GM19468 (cell line): Measurements from ENCODE around the gene PARD3B.

Experiments
- ATAC-seq: cut with Tn5 transposase; IDR thresholded peaks from one replicate; pipeline ENCODE4 v1.9.1; 2021; ENCODE audit warnings: mild to moderate bottlenecking, moderate library complexity, moderate number of reproducible peaks; ENCODE audit not compliant: unreplicated experiment; ENCODE audit errors: extremely low read depth

Gene PARD3B

DNA sequence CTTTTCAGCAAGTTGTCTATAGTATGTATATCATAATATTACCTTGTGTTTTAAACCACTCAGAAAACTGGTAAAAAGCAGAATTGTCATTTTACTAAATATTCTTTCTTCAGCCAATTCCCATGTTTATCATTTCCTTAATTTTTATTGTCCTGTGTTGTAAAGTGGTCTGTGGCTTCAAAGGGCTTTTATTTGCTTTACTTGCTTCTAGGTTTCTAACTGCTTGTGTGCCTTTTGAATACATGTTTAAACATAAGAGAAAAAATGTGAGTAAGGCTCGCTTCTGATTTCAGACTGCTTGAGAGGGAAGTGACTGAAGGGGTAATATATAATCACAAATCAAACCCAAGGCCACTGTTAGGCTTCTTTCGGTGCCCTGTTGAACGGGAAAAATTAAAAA is 729.5 kb downstream of the PARD3B start:
- ATAC-seq, result no peak

DNA sequence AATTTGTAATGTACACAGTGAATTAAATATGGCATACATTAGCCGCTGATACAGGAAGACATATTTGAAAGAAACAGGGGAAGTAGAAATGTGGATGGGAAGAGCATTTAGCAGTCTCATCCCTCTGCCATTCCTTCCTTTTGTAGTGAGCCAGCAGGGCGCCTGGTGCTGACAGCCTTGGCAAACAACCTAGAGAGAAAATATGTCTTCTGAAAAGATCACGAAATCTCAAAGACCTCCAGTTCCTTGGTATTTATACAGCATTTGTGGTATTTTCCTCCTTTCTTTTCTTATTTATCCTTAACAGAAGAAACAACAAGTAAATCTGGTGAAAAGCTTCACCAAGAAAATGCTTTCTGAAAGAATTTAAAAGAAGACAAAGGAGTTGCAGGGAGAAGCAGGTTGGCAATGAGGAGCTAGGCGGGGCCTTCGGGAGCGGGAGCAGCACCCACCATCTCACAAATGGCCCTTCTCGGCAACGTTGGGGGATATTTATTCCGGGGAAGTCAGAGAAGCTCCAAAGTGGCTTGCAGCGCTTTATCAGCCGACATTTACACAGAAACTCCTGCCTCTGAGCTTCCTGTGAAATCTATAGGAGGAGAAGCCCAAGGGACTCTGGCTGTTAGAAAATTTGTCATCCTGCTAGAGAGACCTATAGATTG is 731.0 kb downstream of the PARD3B start:
- ATAC-seq, result no peak

- ATAC-seq, result no peak
Observed at GRCh38 chr2:205280596-205281236, 735.4 kb downstream of the PARD3B start.

DNA sequence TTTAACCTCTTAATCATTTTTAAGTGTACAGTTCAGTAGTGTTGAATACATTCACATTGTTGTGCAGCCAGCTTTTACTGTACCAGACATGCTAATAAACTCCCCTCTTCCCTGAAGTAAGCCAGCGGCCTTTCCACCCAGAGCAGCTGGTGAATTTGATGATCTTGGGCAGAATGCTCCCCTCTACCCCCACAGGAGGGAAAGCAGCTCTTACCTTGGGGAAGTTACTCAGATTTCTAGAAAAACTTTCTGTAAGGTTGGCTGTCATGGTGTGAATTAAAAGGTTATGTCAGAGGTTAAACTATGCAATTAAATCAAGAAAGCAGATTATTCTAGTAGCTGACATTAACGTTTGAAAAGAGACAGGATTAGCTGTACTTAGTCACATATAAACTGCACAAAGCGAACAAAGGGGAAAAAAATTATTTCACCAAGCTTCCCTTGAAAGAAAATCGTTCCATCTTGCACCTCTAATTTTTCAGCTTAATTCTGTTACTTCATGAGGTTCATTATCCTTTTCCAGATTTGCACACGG is 738.5 kb downstream of the PARD3B start:
- ATAC-seq, result no peak

DNA sequence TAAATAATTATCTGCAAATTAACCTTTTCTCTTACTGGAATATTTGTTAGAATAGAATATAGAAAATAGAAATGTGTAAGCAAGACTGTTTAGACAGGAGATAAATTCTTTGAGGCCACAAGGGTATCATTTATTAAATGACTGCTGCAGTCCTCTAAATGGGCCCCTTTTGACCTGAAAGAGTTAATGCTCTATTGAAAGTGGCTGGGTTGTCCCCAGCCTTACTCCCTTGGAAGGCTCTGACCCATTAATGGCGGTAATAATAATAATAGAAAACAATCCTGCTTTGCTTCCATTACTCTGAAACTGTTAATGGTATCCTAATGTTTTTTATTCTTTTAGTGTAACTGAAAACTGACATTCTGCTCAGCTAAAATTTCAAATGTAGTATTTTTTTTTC is 739.1 kb downstream of the PARD3B start:
- ATAC-seq, result no peak

GRCh38 chr2:205287316-205287715 is 742.0 kb downstream of the PARD3B start:
- ATAC-seq, result no peak

DNA sequence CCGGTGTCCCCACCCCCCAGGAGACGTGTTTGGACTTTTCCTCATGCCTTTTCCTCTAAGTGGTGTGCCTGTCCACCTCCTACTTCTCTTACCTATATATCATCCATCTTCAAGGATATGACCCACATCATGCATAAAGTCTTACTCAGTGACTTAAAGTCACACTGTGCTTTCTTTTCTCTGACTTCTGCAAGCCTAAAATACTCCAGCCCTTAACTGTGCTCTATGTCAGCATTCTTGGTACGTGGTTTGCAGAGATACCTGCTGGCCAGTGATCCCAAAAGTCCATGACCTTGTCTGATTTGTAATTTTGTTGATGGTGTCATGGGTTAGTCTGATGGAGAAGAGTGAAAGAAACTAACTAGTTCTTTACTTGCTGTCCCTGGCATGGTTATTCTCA is 743.4 kb downstream of the PARD3B start:
- ATAC-seq, result no peak

- ATAC-seq, result no peak
Observed at GRCh38 chr2:205290299-205290698, 745.0 kb downstream of the PARD3B start.

- ATAC-seq, result no peak
Observed at GRCh38 chr2:205292665-205293295, 747.5 kb downstream of the PARD3B start.

DNA sequence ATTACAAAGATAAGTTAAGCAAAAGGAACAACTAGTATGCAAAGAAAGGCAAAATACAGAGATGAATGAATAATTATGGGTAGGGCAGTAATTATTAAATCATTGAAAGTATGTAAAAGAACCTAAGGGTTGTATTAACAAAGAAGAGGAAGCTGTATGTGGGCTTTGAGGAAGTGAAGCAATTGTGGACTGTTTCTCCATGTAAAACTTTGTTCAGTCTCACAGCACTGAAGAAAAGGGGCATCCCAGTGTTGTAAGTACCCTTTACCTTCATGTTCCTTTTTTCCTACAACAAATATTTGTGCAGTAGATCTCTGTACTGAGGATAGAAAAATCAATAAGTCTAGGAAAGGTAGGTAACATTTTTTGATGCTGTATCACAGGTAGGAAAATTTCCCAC is 748.3 kb downstream of the PARD3B start:
- ATAC-seq, result no peak

DNA sequence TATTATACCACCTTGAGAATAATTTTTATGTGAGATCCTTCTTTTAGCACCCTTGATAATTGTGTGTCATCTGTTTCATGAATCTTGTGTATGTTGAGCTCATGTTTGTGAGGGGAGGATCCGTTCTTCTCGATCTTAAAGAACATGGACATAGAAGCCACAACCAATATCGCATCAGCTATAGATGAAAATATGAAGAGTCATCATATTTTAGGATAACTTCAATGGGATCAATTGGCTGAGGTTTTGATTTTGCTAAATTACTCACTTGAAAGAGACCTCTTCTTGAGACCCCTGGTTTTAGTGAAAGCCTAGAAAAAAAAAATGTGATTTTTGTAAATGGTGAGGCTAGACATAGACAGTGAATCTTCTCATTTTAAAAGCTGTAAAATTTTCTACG is 751.7 kb downstream of the PARD3B start:
- ATAC-seq, result no peak

GRCh38 chr2:205297368-205297767 is 752.1 kb downstream of the PARD3B start:
- ATAC-seq, result no peak

- no peak for ATAC-seq
Observed at GRCh38 chr2:205297846-205298245, 752.6 kb downstream of the PARD3B start.

DNA sequence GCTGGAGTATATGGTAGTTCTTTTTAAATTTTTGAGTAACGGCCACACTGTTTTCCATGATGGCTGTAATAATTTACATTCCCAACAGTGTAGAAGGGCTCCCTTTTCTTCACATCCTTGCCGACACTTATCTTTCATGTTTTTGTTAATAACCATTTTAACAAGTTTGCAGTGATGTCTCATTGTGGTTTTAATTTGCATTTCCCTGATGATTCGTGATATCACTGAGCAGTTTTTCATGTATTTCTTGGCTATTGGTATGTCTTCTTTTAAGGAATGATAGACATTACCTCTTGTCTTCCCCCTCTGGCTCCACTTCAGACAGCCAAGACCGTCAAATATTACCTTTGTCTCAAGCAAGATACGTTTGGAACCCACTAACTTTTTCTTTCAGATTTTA is 765.9 kb downstream of the PARD3B start:
- no peak for ATAC-seq

DNA sequence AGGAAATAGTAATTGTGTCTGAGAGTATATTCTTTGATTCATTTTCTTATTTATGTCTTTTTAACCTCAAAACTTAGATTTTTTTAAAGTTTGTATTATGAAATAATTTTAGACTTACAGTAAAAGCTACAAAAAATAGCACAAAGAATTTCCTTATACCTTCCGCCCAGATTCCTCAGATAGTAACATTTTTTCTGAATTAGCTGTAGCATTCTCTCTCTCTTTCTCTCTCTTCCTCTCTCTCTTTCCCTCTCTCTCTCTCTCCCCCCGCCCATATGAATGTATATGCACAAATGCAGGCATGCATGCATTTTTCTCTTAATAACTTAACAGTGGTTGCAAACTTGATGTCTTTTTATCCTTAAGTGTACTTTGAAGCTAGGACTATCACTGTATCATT is 776.0 kb downstream of the PARD3B start:
- no peak for ATAC-seq

DNA sequence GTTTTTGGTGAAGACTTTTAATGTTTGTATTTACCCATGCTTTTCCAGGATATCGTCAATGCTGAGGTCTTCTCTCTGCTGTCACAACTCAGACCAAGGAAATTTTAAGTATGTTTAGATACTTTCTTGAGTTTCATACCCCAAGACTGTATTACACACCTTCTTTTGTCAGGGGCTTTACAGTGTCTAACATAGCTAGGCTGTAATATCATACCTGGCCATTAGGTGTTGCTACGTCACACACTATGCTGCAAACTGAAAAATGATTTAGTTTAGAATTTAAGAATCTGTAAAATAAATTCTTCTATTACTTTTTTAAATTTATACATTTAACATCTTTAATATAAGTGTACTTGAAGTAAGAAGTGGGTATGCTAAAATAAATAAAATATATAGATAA is 778.7 kb downstream of the PARD3B start:
- no peak for ATAC-seq

- no peak for ATAC-seq
Observed at GRCh38 chr2:205324355-205324754, 779.1 kb downstream of the PARD3B start.

DNA sequence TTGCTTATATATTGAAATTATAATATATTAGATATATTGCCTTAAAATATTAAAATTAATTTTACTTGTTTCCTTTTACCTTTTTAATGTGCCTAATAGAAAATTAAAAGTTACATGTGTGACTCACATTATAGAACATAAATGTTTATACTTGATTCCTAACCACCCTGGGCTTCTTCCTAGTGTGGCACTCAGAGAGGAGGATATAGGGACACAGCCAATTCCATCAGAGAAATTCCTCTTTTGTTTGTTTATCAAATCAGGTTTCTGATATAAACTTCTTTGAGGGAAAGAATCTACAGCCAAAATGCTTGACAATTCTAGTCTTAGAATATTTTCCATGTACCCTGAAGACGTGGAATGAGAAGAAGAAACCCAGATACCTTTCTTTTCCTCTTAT is 788.1 kb downstream of the PARD3B start:
- no peak for ATAC-seq

DNA sequence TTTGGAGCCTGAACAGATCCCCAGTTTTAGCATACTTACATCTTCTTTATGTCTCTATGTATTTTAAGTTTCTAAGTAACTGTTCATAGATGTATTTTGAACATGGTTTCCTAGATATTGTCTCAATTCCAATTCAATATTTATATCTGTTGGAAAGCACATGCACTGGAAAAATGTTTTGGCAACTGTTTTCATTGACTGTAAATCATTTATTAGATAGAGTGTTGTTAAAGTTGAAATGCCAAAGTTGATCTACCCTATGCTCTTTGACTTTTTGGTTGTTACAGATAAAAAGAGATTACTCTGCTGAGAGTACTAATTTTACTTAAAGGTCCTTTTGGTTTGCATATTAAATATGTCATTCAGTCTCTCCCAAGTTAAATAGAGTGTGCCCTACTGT is 792.0 kb downstream of the PARD3B start:
- no peak for ATAC-seq

- ATAC-seq, result no peak
Observed at GRCh38 chr2:205338156-205338555, 792.9 kb downstream of the PARD3B start.

GRCh38 chr2:205343103-205343502 is 797.8 kb downstream of the PARD3B start:
- ATAC-seq, result no peak
